ENCODE data around the gene DNAH14.
"Not testable (repeated sequence)": the region's sequence is repeated elsewhere in the genome, so short reads cannot be mapped to it uniquely, and the experiment has no call there.

DNAH14 gene

DNA sequence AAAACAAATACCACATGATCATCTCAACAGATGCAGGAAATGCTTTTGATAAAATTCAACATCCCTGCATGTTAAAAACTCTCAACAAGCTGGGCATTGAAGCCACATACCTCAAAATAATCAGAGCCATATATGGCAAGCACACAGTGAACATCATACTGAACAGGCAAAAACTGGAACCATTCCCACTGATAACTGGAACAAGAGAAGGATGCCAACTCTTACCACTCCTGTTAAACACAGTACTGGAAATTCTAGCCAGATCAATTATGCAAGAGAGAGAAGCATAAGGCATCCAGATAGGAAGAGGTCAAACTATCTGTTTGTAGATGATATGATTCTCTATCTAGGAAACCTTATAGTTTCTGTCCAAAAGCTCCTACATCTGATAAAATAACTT, 91.6 kb downstream of the DNAH14 start:
- Histone ChIP-seq H3K4me3 (ENCODE audit: low read depth, low read length) (no peak overlapping the region), H3K36me3 (ENCODE audit: control insufficient read depth in 2 of 2, insufficient read depth in 1 of 2, low read length in 2 of 2) (peaks cover 0 to 3% of the 10 kb centered on the region in 2 experiments; a peak in 2 of 3 replicates), H3K4me1 (ENCODE audit: control insufficient read depth, insufficient read depth, low read length) (no peaks in the 10 kb centered on the region), H3K9me3 (ENCODE audit: control insufficient read depth, insufficient read depth, low read depth, low read length) (peaks cover 2% of the 10 kb centered on the region; the same call in 1 of the 2 replicates), H3K27ac (ENCODE audit: extremely low read depth, low read depth, low read length) (no peak overlapping the region)
- CTCF ChIA-PET, result interaction anchor here (0.7 kb wide), 1 partner anchor 1922 kb away, joined by 3 read pairs; no protein-coding TSS in a partner anchor
- POLR2A ChIA-PET, result no interaction called here
- TF ChIP-seq ZNF223 (tag by site-specific recombination; IDR thresholded peaks at IDR 0.05) (no peak), ZNF624 (tag by site-specific recombination; IDR thresholded peaks at IDR 0.05) (no peak)

- POLR2A ChIA-PET, result no interaction called here
- TF ChIP-seq YY1 (tag by site-specific recombination; IDR thresholded peaks at IDR 0.05) (no peak), ZNF248 (tag by site-specific recombination; IDR thresholded peaks at IDR 0.05) (peak; percentile 100)
- TF ChIP-seq, protein P1, sequence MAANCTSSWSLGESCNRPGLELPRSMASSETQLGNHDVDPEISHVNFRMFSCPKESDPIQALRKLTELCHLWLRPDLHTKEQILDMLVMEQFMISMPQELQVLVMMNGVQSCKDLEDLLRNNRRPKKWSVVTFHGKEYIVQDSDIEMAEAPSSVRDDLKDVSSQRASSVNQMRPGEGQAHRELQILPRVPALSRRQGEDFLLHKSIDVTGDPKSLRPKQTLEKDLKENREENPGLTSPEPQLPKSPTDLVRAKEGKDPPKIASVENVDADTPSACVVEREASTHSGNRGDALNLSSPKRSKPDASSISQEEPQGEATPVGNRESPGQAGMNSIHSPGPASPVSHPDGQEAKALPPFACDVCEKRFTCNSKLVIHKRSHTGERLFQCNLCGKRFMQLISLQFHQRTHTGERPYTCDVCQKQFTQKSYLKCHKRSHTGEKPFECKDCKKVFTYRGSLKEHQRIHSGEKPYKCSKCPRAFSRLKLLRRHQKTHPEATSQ (tag by site-specific recombination; IDR thresholded peaks at IDR 0.05), result no peak
Observed at GRCh38 chr1:225026701-225027100, 97.2 kb downstream of the DNAH14 start.

DNA sequence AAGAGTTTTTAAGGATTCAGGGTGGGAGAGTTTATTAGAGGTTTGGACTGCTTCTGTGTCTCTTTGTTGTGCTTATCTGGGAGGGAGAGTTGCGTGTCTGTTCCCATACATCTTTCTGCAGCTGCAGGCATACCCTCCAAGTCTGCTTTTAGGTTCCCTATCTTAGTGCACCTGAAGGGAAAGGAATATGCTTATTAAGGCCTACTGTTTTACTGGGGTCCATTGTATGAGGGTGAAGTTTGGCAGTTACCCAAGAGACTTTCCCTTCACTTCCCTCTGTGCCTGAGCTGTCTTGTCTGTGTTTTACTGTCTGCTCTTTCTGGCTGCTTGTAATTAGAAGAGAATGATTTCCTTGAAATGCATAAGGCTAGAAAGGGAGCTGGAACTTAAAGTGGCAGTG, 107.0 kb downstream of the DNAH14 start:
- not testable (repeated sequence) for H3K9me3 ChIP-seq (ENCODE audit: control insufficient read depth, insufficient read depth, low read depth, low read length)
- CTCF ChIA-PET, result interaction anchor here (0.6 kb wide), 1 partner anchor 300 kb away, joined by 3 read pairs; no protein-coding TSS in a partner anchor

More at GRCh38 chr1:225026701-225027100, 97.2 kb downstream of the DNAH14 start:
- H3K36me3 ChIP-seq (ENCODE audit: control insufficient read depth in 2 of 2, insufficient read depth in 1 of 2, low read length in 2 of 2), result no peaks in the 10 kb centered on the region; a peak in 1 of 3 replicates
- H3K9me3 ChIP-seq (ENCODE audit: control insufficient read depth, insufficient read depth, low read depth, low read length), result no peaks in the 10 kb centered on the region
- no peak overlapping the region for H3K27ac ChIP-seq (ENCODE audit: extremely low read depth, low read depth, low read length)
- no peaks in the 10 kb centered on the region for H3K4me1 ChIP-seq (ENCODE audit: control insufficient read depth, insufficient read depth, low read length)
- CTCF ChIA-PET, result no interaction called here
- no peak overlapping the region for H3K4me3 ChIP-seq (ENCODE audit: low read depth, low read length)

DNA sequence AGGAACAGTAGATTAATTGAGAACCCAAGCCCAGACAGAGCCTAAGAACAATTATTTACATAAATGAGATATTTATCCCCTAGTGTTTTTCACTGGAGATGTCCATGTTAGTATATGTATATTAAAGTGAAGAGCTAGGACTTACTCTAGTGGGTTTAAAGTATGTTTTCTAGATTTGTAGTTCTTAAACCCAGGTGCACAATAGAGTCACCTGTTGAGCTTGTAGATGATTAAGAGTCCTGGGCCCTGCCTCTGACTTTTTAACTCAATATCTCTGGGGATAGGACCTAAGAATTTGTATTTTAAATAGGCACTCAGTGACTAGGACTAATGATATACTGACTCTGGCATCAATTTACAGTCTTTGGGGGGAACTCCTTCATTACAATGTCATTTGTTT, 112.8 kb downstream of the DNAH14 start:
- Histone ChIP-seq H3K4me1 (ENCODE audit: control insufficient read depth, insufficient read depth, low read length) (no peaks in the 10 kb centered on the region; the same call in 1 of the 2 replicates), H3K4me3 (ENCODE audit: low read depth, low read length) (no peak overlapping the region), H3K36me3 (ENCODE audit: control insufficient read depth in 2 of 2, insufficient read depth in 1 of 2, low read length in 2 of 2) (peaks cover 3 to 4% of the 10 kb centered on the region in 2 experiments), H3K27ac (ENCODE audit: extremely low read depth, low read depth, low read length) (no peak overlapping the region), H3K9me3 (ENCODE audit: control insufficient read depth, insufficient read depth, low read depth, low read length) (no peaks in the 10 kb centered on the region)
- TF ChIP-seq ZBTB48 (tag by site-specific recombination; IDR thresholded peaks at IDR 0.05) (no peak), SCRT1 (tag by site-specific recombination; IDR thresholded peaks at IDR 0.05; ENCODE audit: borderline replicate concordance) (0 out of 2 replicates have a peak, but pooled peaks have one; percentile 26), ZNF514 (tag by site-specific recombination; IDR thresholded peaks at IDR 0.05) (no peak), SCRT2 (tag by site-specific recombination; IDR thresholded peaks at IDR 0.05) (peak; percentile 95)
- CTCF ChIA-PET, result interaction anchor here (0.6 kb wide), 2 partner anchors 23 to 26 kb away, joined by 3 read pairs; no protein-coding TSS in a partner anchor
- POLR2A ChIA-PET, result no interaction called here

More for the DNA sequence above, 107.0 kb downstream of the DNAH14 start:
- H3K27ac ChIP-seq (ENCODE audit: extremely low read depth, low read depth, low read length); H3K4me3 ChIP-seq (ENCODE audit: low read depth, low read length); POLR2A ChIA-PET; H3K36me3 ChIP-seq (ENCODE audit: control insufficient read depth in 2 of 2, insufficient read depth in 1 of 2, low read length in 2 of 2); H3K4me1 ChIP-seq (ENCODE audit: control insufficient read depth, insufficient read depth, low read length): not testable (repeated sequence)

DNA sequence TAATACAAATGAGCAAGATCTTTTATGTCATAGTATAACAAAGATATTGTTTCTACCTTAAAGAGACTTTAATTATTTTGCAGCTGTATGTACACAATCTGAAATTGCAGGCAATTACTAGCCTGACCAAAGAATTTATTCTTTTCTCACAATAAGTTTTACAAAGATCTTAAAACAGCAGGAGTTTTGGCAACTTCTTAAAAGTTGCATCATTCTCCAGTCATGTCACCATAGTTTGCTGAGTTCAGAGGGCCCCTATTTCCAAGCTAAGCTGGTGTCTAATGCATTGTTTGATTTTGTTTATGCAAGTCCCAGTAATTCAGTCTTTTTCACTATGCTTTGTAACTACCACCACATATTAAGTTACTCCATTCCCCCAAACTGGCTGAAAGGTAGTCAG, 114.8 kb downstream of the DNAH14 start:
- H3K4me1 ChIP-seq (ENCODE audit: control insufficient read depth, insufficient read depth, low read length), result no peaks in the 10 kb centered on the region; the same call in 1 of the 2 replicates
- H3K4me3 ChIP-seq (ENCODE audit: low read depth, low read length), result no peak overlapping the region
- no peaks in the 10 kb centered on the region for H3K9me3 ChIP-seq (ENCODE audit: control insufficient read depth, insufficient read depth, low read depth, low read length)
- H3K27ac ChIP-seq (ENCODE audit: extremely low read depth, low read depth, low read length), result no peak overlapping the region
- CTCF ChIA-PET, result no interaction called here
- no peaks in the 10 kb centered on the region; a peak in 2 of 3 replicates for H3K36me3 ChIP-seq (ENCODE audit: control insufficient read depth in 2 of 2, insufficient read depth in 1 of 2, low read length in 2 of 2)
- POLR2A ChIA-PET, result no interaction called here
- TF ChIP-seq ZNF664 (tag by site-specific recombination; IDR thresholded peaks at IDR 0.05) (no peak), ZNF544 (tag by site-specific recombination; IDR thresholded peaks at IDR 0.05) (no peak), ZNF114 (tag by site-specific recombination; IDR thresholded peaks at IDR 0.05) (no peak), ZNF37A (tag by site-specific recombination; IDR thresholded peaks at IDR 0.05) (no peak), ZNF692 (tag by site-specific recombination; IDR thresholded peaks at IDR 0.05) (peak; percentile 71), GLI4 (tag by site-specific recombination; IDR thresholded peaks at IDR 0.05) (no peak), ZBTB7A (tag by site-specific recombination; IDR thresholded peaks at IDR 0.05; ENCODE audit: low read depth) (no peak), ZNF391 (tag by site-specific recombination; IDR thresholded peaks at IDR 0.05; ENCODE audit: borderline replicate concordance, low read depth) (no peak), ZNF223 (tag by site-specific recombination; IDR thresholded peaks at IDR 0.05) (no peak), ZNF292 (tag by site-specific recombination; IDR thresholded peaks at IDR 0.05; ENCODE audit: borderline replicate concordance, low read depth) (no peak)
- TF ChIP-seq, protein P2, sequence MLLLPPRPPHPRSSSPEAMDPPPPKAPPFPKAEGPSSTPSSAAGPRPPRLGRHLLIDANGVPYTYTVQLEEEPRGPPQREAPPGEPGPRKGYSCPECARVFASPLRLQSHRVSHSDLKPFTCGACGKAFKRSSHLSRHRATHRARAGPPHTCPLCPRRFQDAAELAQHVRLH (tag by site-specific recombination; IDR thresholded peaks at IDR 0.05), result no peak
- TF ChIP-seq, protein P3, sequence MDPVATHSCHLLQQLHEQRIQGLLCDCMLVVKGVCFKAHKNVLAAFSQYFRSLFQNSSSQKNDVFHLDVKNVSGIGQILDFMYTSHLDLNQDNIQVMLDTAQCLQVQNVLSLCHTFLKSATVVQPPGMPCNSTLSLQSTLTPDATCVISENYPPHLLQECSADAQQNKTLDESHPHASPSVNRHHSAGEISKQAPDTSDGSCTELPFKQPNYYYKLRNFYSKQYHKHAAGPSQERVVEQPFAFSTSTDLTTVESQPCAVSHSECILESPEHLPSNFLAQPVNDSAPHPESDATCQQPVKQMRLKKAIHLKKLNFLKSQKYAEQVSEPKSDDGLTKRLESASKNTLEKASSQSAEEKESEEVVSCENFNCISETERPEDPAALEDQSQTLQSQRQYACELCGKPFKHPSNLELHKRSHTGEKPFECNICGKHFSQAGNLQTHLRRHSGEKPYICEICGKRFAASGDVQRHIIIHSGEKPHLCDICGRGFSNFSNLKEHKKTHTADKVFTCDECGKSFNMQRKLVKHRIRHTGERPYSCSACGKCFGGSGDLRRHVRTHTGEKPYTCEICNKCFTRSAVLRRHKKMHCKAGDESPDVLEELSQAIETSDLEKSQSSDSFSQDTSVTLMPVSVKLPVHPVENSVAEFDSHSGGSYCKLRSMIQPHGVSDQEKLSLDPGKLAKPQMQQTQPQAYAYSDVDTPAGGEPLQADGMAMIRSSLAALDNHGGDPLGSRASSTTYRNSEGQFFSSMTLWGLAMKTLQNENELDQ (tag by site-specific recombination; IDR thresholded peaks at IDR 0.05; ENCODE audit: low read depth), result no peak
